A673 (cell line): Measurements from ENCODE around the gene TSR3. TPM values are rescaled to one million over a fixed set of nuclear protein-coding genes. Genes with fewer than 3 reads are reported as not detected.

Experiments
- BruUV-seq: library from RNA; stranded (reverse); fragments of 400-500 nt; replicated peaks from 2 replicates; lab custom pipeline; 2021; lab: Mats Ljungman, UMichigan
- CTCF ChIA-PET: fragments of 300-600 bp; sonication (Branson Sonifier 250); formaldehyde crosslinking; loops from one replicate; lab custom pipeline; 2022; ENCODE audit warnings: antibody characterized with exemption; lab: Charles Lee
- POLR2A ChIA-PET: fragments of 300-600 bp; sonication (Branson Sonifier 250); formaldehyde crosslinking; loops from one replicate; lab custom pipeline; 2022; ENCODE audit warnings: antibody characterized with exemption; ENCODE audit not compliant: low non-redundant PET; lab: Charles Lee
- DNase-seq: peaks from one replicate; pipeline ENCODE4 v3.0.0-alpha.2; 2015; ENCODE audit warnings: low spot score
- H3K27ac ChIP-seq: fragments of 200-600 bp; sonication (generic); 2 replicates; pipeline ENCODE4 v1.5.1; 2016; ENCODE audit warnings: mixed run types, low read depth, mild to moderate bottlenecking, mixed read lengths, antibody characterized with exemption, low read length; ENCODE audit not compliant: poor library complexity, severe bottlenecking
- H3K27me3 ChIP-seq: fragments of 200-600 bp; sonication (generic); replicated peaks from 2 replicates; pipeline ENCODE4 v1.6.1; 2017; ENCODE audit warnings: mixed run types, low read depth, mild to moderate bottlenecking, mixed read lengths, antibody characterized with exemption, low read length; ENCODE audit not compliant: insufficient read depth, poor library complexity
- H3K36me3 ChIP-seq: fragments of 200-600 bp; sonication (generic); 2 replicates; pipeline ENCODE4 v1.6.1; 2016; ENCODE audit warnings: mixed run types, mild to moderate bottlenecking, mixed read lengths, antibody characterized with exemption, low read length; ENCODE audit not compliant: insufficient read depth, poor library complexity, severe bottlenecking
- H3K4me1 ChIP-seq: fragments of 200-600 bp; sonication (generic); 2 replicates; pipeline ENCODE4 v1.6.1; 2017; ENCODE audit warnings: mixed run types, mild to moderate bottlenecking, mixed read lengths, antibody characterized with exemption, low read length; ENCODE audit not compliant: insufficient read depth, poor library complexity, severe bottlenecking
- H3K4me3 ChIP-seq: fragments of 200-600 bp; sonication (generic); 2 replicates; pipeline ENCODE4 v1.5.1; 2016; ENCODE audit warnings: low read depth, mixed run types, mild to moderate bottlenecking, mixed read lengths, low read length; ENCODE audit not compliant: poor library complexity, severe bottlenecking
- H3K9me3 ChIP-seq: fragments of 200-600 bp; sonication (generic); 2 replicates; pipeline ENCODE4 v1.6.1; 2016; ENCODE audit warnings: mixed run types, low read depth, mild to moderate bottlenecking, mixed read lengths, antibody characterized with exemption, low read length; ENCODE audit not compliant: poor library complexity, severe bottlenecking
- EZH2 ChIP-seq: fragments of 200-600 bp; sonication (generic); IDR thresholded peaks from 2 replicates; pipeline ENCODE4 v1.6.1; 2017; ENCODE audit warnings: borderline replicate concordance, low read depth, mild to moderate bottlenecking, mixed read lengths, antibody characterized with exemption, low read length; ENCODE audit not compliant: poor library complexity, severe bottlenecking
- intact Hi-C: fragments of 100-400 bp; cut with micrococcal nuclease; formaldehyde crosslinking; loops from one replicate; pipeline ENCODE4 v1.10.0; 2022; ENCODE audit not compliant: unreplicated experiment
- total RNA-seq: library from RNA; stranded (reverse); gene quantifications from 2 replicates; pipeline ENCODE4 v1.2.3, GENCODE V29; 2021
- TF ChIP-seq, protein P1 (sequence below): fragments of 300-800, 200-600 bp; sonication (generic); conservative IDR thresholded peaks from 2 replicates; pipeline ENCODE4 v1.5.1; 2017; ENCODE audit warnings: low read depth, mild to moderate bottlenecking, antibody characterized with exemption, low read length, moderate library complexity, mixed read lengths

The TSR3 gene
- total RNA-seq, 1 experiment from 2014 or later: 57.2 TPM

DNA sequence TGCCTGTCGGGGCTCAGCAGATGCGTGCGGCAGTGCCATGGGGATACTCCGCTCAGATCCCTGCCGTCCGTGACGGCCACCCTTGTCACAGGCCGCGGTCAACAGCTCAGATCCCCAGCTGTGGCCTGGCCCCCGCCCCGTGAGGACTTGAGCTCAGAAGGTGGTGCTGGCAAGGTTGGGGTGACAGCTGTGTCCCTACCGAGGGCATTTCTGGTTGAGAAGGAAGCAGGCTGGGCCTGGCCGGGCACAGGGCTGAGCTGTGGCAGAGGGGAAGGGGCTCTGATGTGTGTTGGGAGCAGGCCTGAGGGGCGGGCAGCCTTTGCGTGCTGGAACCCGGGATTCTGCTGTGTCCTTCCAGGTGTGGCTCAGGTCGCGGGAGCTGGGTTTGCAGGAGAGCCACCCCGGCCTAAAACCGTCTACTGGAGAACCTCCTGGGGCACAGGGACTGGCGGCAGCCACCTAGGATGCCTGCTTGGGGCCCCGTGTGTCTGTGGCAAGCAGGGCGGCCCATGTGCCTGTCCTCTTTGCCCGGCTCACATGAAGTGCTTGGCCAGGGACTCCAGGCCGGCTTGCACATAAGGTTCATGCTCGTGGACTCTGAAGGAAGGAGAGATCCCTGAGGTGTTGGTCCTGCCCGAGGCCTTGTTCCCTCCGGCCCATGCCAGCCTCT is 37.1 kb downstream of the TSR3 start:
- TF ChIP-seq, protein P1, sequence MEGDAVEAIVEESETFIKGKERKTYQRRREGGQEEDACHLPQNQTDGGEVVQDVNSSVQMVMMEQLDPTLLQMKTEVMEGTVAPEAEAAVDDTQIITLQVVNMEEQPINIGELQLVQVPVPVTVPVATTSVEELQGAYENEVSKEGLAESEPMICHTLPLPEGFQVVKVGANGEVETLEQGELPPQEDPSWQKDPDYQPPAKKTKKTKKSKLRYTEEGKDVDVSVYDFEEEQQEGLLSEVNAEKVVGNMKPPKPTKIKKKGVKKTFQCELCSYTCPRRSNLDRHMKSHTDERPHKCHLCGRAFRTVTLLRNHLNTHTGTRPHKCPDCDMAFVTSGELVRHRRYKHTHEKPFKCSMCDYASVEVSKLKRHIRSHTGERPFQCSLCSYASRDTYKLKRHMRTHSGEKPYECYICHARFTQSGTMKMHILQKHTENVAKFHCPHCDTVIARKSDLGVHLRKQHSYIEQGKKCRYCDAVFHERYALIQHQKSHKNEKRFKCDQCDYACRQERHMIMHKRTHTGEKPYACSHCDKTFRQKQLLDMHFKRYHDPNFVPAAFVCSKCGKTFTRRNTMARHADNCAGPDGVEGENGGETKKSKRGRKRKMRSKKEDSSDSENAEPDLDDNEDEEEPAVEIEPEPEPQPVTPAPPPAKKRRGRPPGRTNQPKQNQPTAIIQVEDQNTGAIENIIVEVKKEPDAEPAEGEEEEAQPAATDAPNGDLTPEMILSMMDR: no peak
- TF ChIP-seq EZH2: no peak
- no peaks in the 10 kb centered on the region for H3K27me3 ChIP-seq
- H3K4me1 ChIP-seq: peaks cover 8% of the 10 kb centered on the region
- no TSS peak for BruUV-seq
- H3K27ac ChIP-seq: no peak overlapping the region
- no peak for DNase-seq
- ChIA-PET CTCF (no interaction called here), POLR2A (no interaction called here)
- H3K36me3 ChIP-seq: peaks cover 77% of the 10 kb centered on the region
- intact Hi-C loops: no loop called here
- H3K9me3 ChIP-seq: no peaks in the 10 kb centered on the region
- no peak overlapping the region for H3K4me3 ChIP-seq

DNA sequence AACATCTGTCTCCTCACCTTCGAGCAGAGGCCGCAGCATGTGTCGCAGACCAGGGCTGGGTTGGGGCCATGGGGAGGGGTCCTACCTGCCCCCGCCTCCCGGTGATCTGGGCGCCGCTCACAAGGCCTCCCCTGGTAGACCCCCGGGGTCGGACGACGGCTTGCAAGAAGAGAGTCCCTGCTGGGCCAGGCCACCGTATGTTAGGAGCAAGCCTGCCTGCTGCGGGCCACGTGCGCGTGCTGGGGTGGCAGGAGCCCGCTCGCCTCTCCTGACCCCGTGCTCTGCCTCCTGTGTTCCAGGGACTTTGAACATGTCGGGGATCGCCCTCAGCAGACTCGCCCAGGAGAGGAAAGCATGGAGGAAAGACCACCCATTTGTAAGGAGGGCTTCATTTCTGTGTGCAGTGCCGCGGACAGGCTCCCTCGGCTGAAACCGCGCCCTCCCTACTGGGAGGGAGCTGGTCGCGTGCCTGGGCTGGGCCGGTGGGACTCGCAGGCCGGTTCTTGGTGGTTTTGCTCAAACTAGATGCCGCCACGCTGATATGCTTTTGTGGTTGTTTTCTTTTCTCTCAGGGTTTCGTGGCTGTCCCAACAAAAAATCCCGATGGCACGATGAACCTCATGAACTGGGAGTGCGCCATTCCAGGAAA is 37.8 kb downstream of the TSR3 start:
- TF ChIP-seq, protein P1: no peak
- no peak for TF ChIP-seq EZH2
- Histone ChIP-seq H3K27me3 (no peaks in the 10 kb centered on the region), H3K27ac (no peak overlapping the region), H3K4me3 (no peak overlapping the region), H3K9me3 (no peaks in the 10 kb centered on the region), H3K36me3 (peaks cover 70% of the 10 kb centered on the region), H3K4me1 (peaks cover 8% of the 10 kb centered on the region)
- BruUV-seq: no TSS peak
- ChIA-PET CTCF (no interaction called here), POLR2A (no interaction called here)
- intact Hi-C loops: no loop called here
- no peak for DNase-seq

DNA sequence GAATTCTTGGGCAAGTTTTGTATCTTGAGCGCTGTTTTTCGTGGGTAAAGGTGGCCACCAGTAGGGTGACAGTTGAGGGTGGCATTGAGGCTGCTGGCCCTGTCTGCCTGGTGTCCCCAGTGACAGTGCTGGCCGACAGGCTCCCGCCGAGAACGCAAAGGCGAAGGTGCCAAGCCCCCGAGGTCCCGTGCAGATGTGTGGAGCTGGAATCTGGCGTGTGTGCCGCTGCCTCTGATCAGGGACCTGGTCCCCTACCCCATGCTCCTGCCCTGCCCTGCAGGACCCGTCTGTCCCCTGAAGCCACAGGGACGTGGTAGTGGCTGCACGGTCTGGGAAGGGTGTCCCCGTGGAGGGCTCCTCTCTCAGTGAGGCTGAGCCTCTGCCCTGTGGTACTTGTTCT is 38.8 kb downstream of the TSR3 start:
- BruUV-seq: no TSS peak
- Histone ChIP-seq H3K4me1 (peaks cover 8% of the 10 kb centered on the region), H3K27ac (no peak overlapping the region), H3K4me3 (no peak overlapping the region), H3K27me3 (no peaks in the 10 kb centered on the region), H3K36me3 (peaks cover 61% of the 10 kb centered on the region), H3K9me3 (no peaks in the 10 kb centered on the region)
- ChIA-PET CTCF (no interaction called here), POLR2A (no interaction called here)
- no peak for DNase-seq
- intact Hi-C loops: no loop called here
- TF ChIP-seq, protein P1: no peak
- TF ChIP-seq EZH2: no peak
